GM12878 (cell line): ENCODE data around the gene LSAMP. TPM values are rescaled to one million over a fixed set of nuclear protein-coding genes. Genes with fewer than 3 reads are reported as not detected.
A peak's percentile ranks its signal among the peaks of the same experiment; 100 is the strongest.

Source experiments
- ATF2 ChIP-seq: IDR thresholded peaks from 2 replicates; pipeline ENCODE4 v1.6.1; 2012; ENCODE audit warnings: low read length, inconsistent platforms
- CBX5 ChIP-seq: sonication (generic); IDR thresholded peaks from 2 replicates; pipeline ENCODE4 v1.6.1; 2016; ENCODE audit warnings: low read depth, moderate library complexity, mild to moderate bottlenecking, inconsistent platforms
- CHD1 ChIP-seq: IDR thresholded peaks from 2 replicates; pipeline ENCODE4 v1.6.1; 2012; ENCODE audit warnings: low read depth, low read length, improper control_type of control experiment
- CUX1 ChIP-seq: IDR thresholded peaks from 2 replicates; pipeline ENCODE4 v1.6.1; 2012; ENCODE audit warnings: improper control_type of control experiment, low read depth, low read length; ENCODE audit not compliant: insufficient replicate concordance
- FOXK2 ChIP-seq: fragments of 450-650 bp; IDR thresholded peaks from 2 replicates; pipeline ENCODE4 v1.6.1; 2017; ENCODE audit warnings: mild to moderate bottlenecking, moderate library complexity
- MEF2A ChIP-seq: IDR thresholded peaks from 2 replicates; pipeline ENCODE4 v1.6.1; 2011; ENCODE audit warnings: low read depth, mild to moderate bottlenecking, low read length, moderate library complexity; ENCODE audit not compliant: insufficient read depth
- MXI1 ChIP-seq: fragments of 150-350 bp; IDR thresholded peaks from 2 replicates; pipeline ENCODE4 v1.6.1; 2011; ENCODE audit warnings: low read depth, mild to moderate bottlenecking, inconsistent platforms, low read length, improper control_type of control experiment
- NFYB ChIP-seq: IDR thresholded peaks from 2 replicates; pipeline ENCODE4 v1.6.1; 2011; ENCODE audit warnings: low read depth, mild to moderate bottlenecking, low read length, improper control_type of control experiment, moderate library complexity; ENCODE audit not compliant: insufficient read depth
- NRF1 ChIP-seq: conservative IDR thresholded peaks from 2 replicates; pipeline ENCODE4 v1.6.1; 2011; ENCODE audit warnings: mild to moderate bottlenecking, low read depth, low read length, improper control_type of control experiment
- PML ChIP-seq: IDR thresholded peaks from 2 replicates; pipeline ENCODE4 v1.6.1; 2012; ENCODE audit warnings: low read length, inconsistent platforms
- PRDM15 ChIP-seq: fragments of 450-650 bp; formaldehyde crosslinking; IDR thresholded peaks from 2 replicates; pipeline ENCODE4 v1.4.0; 2020; ENCODE audit warnings: mild to moderate bottlenecking, moderate library complexity
- RAD51 ChIP-seq: fragments of 450-650 bp; IDR thresholded peaks from 2 replicates; pipeline ENCODE4 v1.6.1; 2016; ENCODE audit warnings: moderate library complexity, mild to moderate bottlenecking, inconsistent platforms
- RUNX3 ChIP-seq: IDR thresholded peaks from 2 replicates; pipeline ENCODE4 v1.6.1; 2012; ENCODE audit warnings: low read length, inconsistent platforms
- SRF ChIP-seq, 2 experiments: IDR thresholded peaks; 2 replicates each; pipeline ENCODE4 v1.6.1; 2011; ENCODE audit warnings: low read depth in 2 of 2, low read length in 2 of 2, mild to moderate bottlenecking in 1 of 2, moderate library complexity in 1 of 2
- SUPT20H ChIP-seq: IDR thresholded peaks from 2 replicates; pipeline ENCODE4 v1.6.1; 2011; ENCODE audit warnings: low read depth, mild to moderate bottlenecking, low read length, moderate library complexity, borderline replicate concordance; ENCODE audit not compliant: control insufficient read depth
- TBL1XR1 ChIP-seq: IDR thresholded peaks from 2 replicates; pipeline ENCODE4 v1.6.1; 2012; ENCODE audit warnings: low read depth, low read length, improper control_type of control experiment
- TCF12 ChIP-seq: IDR thresholded peaks from 2 replicates; pipeline ENCODE4 v1.6.1; 2011; ENCODE audit warnings: low read depth, mild to moderate bottlenecking, low read length
- ZZZ3 ChIP-seq: IDR thresholded peaks from 2 replicates; pipeline ENCODE4 v1.6.1; 2011; ENCODE audit warnings: low read depth; ENCODE audit not compliant: control insufficient read depth, insufficient read length
- polyA plus RNA-seq, 11 experiments: library from polyadenylated mRNA; depleted of rRNA in 4 of 11; unstranded in 6 of 11; stranded (reverse) in 5 of 11; fragments of >200 nt; fragmentation: Nextera tagmentation in 4 of 11; fragmentation: Illumina TruSeq in 1 of 11; extraction: Ambion mirVana in 4 of 11; extraction: Trizol in 1 of 11; gene quantifications; 1 replicate in 1 of 11; 2 replicates in 10 of 11; pipeline versions ENCODE4 v1.2.1 to v1.2.3, GENCODE V29; 2011 to 2016; ENCODE audit warnings: inconsistent platforms in 2 of 11, missing spikeins in 2 of 11, low read depth in 1 of 11
- total RNA-seq, 4 experiments: library from RNA; depleted of rRNA in 3 of 4; stranded (reverse); fragments of >200 nt in 3 of 4; fragmentation: Illumina TruSeq in 1 of 4; extraction: Trizol in 1 of 4; gene quantifications; 2 replicates each; pipeline versions ENCODE4 v1.2.1 to v1.2.3, GENCODE V29; 2013 to 2021
- TF ChIP-seq, protein P1 (sequence below): fragments of 450-650 bp; IDR thresholded peaks from 2 replicates; pipeline ENCODE4 v1.6.1; 2017; ENCODE audit warnings: mild to moderate bottlenecking, low read depth, inconsistent platforms; ENCODE audit not compliant: poor library complexity, severe bottlenecking

LSAMP gene
- total and polyA plus RNA-seq, 10 of the 15 experiments (the other 5 are each of a cell fraction or from before 2014, with no cell fraction given) = 2.0 to 12.7 (median 6.5) TPM

DNA sequence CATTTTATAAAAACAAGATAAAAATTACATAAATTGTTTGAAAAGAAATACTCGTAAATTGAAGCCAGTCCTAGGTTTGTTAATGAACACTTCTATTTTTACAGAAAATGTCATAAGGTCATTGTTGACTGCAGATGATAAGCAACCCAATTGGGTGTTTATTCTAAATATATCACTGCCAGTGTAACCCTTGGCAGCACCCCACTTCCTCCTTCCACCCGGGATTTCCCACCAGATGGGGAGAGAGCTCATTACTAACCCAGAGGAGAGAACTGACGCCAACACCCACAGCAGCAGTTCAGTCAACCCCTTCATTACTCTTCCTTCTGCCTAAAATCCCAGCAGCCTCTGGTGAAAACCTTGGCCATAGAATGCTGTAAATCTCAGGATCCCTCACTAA is 514.4 kb downstream of the LSAMP start (continued):
- TF ChIP-seq, protein P1, sequence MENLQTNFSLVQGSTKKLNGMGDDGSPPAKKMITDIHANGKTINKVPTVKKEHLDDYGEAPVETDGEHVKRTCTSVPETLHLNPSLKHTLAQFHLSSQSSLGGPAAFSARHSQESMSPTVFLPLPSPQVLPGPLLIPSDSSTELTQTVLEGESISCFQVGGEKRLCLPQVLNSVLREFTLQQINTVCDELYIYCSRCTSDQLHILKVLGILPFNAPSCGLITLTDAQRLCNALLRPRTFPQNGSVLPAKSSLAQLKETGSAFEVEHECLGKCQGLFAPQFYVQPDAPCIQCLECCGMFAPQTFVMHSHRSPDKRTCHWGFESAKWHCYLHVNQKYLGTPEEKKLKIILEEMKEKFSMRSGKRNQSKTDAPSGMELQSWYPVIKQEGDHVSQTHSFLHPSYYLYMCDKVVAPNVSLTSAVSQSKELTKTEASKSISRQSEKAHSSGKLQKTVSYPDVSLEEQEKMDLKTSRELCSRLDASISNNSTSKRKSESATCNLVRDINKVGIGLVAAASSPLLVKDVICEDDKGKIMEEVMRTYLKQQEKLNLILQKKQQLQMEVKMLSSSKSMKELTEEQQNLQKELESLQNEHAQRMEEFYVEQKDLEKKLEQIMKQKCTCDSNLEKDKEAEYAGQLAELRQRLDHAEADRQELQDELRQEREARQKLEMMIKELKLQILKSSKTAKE = no peak
- TF ChIP-seq CHD1 (no peak), TCF12 (peak; percentile 52; the same call in 1 of the 2 replicates), SUPT20H (no peak), TBL1XR1 (no peak), RUNX3 (0 out of 2 replicates have a peak, but pooled peaks have one; percentile 14), MEF2A (0 out of 2 replicates have a peak, but pooled peaks have one; percentile 37), CUX1 (no peak), FOXK2 (no peak), RAD51 (no peak), PRDM15 (no peak), ATF2 (no peak), SRF (IDR thresholded peaks at IDR 0.05; ENCODE audit: low read depth in 2 of 2, low read length in 2 of 2) (no peak), NRF1 (no peak), NFYB (no peak), CBX5 (no peak), PML (no peak), MXI1 (no peak), ZZZ3 (no peak)
